ENCODE data around the gene RAP2A. TPM values are rescaled to one million over a fixed set of nuclear protein-coding genes. Genes with fewer than 3 reads are reported as not detected.

Gene RAP2A
- total and polyA plus RNA-seq, 11 donors, result 3.9 to 34.8 (median 23.2) TPM

DNA sequence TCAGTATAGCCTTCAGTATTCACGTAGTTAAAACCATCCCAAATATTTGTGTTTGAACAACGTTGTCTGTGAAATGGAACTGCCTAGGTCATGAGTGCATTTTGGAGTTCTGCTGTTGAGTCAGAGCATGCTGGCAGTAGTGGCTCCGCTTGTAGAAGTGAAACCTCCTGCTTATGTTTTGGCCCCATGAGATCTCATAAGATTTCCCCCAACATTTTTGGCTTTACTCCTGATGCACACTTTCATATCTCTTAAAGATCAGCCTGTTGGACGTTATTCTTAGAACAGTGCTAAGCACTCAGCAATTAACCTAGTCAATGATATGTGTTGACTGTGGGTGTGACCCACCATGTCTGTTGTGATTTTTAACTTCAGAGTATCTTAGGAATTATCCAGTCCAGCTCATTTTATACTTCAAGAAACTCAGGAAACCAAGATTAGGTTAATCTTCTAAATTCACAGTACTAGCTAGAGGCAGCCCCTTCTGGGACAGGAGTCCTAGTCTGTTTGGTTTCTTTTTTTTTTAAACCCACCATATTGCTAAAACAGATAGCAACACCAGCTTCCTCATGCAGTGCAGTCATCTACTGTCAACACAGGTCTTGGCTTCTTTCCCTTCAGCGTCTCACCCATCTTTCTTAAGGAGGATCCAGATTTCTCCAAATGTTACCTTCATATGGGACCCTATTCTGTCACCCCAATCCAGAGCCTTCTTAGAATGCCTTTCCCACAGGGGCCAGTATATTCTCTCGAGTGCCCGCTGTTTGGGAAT lies 26.2 kb downstream of the RAP2A start:
- peak in 2 of 4 donors; percentile 58 to 69 for ATAC-seq
- no peak for DNase-seq
- Histone ChIP-seq H3K9me3 (peaks cover 0 to 6% (median 0%) of the 10 kb centered on the region in 12 donors), H3K27ac (peak overlapping the region in 4 of 12 donors; percentile 12 to 40 (median 17)), H3K4me3 (peak overlapping the region in 1 of 12 donors; percentile 5), H3K27me3 (no peaks in the 10 kb centered on the region), H3K4me1 (peaks cover 0 to 38% (median 24%) of the 10 kb centered on the region in 12 donors), H3K36me3 (peaks cover 0 to 18% (median 13%) of the 10 kb centered on the region in 9 donors)
- intact Hi-C loops (cut with DNase I), result no loop called here
- 44 to 49% (median 48%) methylated on average over 7 of the region's 7 CpGs for WGBS, 4 donors
- TF ChIP-seq POLR2A (IDR thresholded peaks at IDR 0.05), result no peak
- TF ChIP-seq, protein P1, sequence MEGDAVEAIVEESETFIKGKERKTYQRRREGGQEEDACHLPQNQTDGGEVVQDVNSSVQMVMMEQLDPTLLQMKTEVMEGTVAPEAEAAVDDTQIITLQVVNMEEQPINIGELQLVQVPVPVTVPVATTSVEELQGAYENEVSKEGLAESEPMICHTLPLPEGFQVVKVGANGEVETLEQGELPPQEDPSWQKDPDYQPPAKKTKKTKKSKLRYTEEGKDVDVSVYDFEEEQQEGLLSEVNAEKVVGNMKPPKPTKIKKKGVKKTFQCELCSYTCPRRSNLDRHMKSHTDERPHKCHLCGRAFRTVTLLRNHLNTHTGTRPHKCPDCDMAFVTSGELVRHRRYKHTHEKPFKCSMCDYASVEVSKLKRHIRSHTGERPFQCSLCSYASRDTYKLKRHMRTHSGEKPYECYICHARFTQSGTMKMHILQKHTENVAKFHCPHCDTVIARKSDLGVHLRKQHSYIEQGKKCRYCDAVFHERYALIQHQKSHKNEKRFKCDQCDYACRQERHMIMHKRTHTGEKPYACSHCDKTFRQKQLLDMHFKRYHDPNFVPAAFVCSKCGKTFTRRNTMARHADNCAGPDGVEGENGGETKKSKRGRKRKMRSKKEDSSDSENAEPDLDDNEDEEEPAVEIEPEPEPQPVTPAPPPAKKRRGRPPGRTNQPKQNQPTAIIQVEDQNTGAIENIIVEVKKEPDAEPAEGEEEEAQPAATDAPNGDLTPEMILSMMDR (IDR thresholded peaks at IDR 0.05), result no peak

DNA sequence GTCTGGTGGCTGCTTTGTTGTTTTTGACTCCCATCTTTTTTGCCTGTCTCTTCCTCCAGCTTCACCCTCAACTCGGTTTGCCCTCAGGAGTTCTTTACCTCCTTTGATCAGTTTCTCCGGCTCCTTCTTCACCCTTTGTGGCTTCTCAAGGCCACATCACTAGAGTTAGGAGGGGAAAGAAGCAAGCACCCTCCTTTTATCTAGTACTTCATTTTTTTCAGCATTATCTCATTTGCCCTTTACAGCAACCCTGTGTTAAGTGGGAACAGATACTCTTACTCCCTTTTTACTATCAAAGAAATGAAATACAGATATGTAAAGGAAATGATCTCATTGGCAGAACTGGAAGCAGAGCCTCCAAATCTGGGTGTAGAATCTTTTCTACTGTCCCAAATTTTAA lies 26.9 kb downstream of the RAP2A start:
- TF ChIP-seq, protein P1 (IDR thresholded peaks at IDR 0.05), result no peak
- no peak for ATAC-seq
- DNase-seq, result no peak
- intact Hi-C loops (cut with DNase I), result no loop called here
- peak overlapping the region in 2 of 12 donors; percentile 19 to 40 for H3K27ac ChIP-seq
- WGBS, 4 donors, result 73 to 84% (median 75%) methylated on average over 2 of the region's 2 CpGs
- H3K4me1 ChIP-seq, result peaks cover 0 to 38% (median 24%) of the 10 kb centered on the region in 12 donors
- H3K4me3 ChIP-seq, result no peak overlapping the region
- H3K27me3 ChIP-seq, result no peaks in the 10 kb centered on the region
- H3K9me3 ChIP-seq, result no peaks in the 10 kb centered on the region
- H3K36me3 ChIP-seq, result peaks cover 0 to 25% (median 19%) of the 10 kb centered on the region in 9 donors

DNA sequence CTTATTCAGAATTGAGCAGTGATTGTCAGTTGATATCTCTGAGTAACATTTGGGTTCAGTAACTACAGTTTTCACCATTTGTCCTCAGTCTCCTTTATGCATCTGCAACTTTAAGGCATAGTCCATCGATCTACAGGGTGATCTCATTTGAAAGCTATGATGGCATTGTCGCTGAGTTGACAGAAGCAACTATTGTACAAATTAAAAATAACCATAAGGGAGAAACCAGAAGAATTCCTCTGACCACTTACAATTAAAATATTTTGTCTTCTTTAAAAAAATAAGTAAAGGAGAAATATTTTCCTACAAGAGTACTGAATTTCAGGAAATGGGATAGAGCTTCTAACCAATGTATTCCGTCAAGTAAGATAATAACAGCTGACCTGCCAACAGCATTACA lies 30.6 kb downstream of the RAP2A start:
- intact Hi-C loops (cut with DNase I), result no loop called here
- Histone ChIP-seq H3K36me3 (peaks cover 0 to 25% (median 19%) of the 10 kb centered on the region in 9 donors), H3K27me3 (no peaks in the 10 kb centered on the region), H3K4me1 (peaks cover 0 to 33% (median 21%) of the 10 kb centered on the region in 12 donors), H3K27ac (no peak overlapping the region), H3K9me3 (no peaks in the 10 kb centered on the region), H3K4me3 (no peak overlapping the region)
- ATAC-seq, result no peak
- WGBS, 4 donors, result 46 to 67% (median 53%) methylated on average over 3 of the region's 3 CpGs
- TF ChIP-seq, protein P1 (IDR thresholded peaks at IDR 0.05), result no peak
- no peak for TF ChIP-seq POLR2A (IDR thresholded peaks at IDR 0.05)
- no peak for DNase-seq

GRCh38 chr13:97466722-97467121 lies 32.8 kb downstream of the RAP2A start:
- H3K9me3 ChIP-seq, result no peaks in the 10 kb centered on the region
- H3K36me3 ChIP-seq, result peaks cover 0 to 25% (median 19%) of the 10 kb centered on the region in 9 donors
- ATAC-seq, result no peak
- H3K27me3 ChIP-seq, result no peaks in the 10 kb centered on the region
- no peak overlapping the region for H3K4me3 ChIP-seq
- DNase-seq, result no peak
- H3K4me1 ChIP-seq, result peaks cover 0 to 22% (median 5%) of the 10 kb centered on the region in 12 donors
- WGBS, 4 donors, result 45 to 58% (median 54%) methylated on average over 3 of the region's 3 CpGs
- TF ChIP-seq, protein P1 (IDR thresholded peaks at IDR 0.05), result no peak
- no peak for TF ChIP-seq POLR2A (IDR thresholded peaks at IDR 0.05)
- no peak overlapping the region for H3K27ac ChIP-seq
- intact Hi-C loops (cut with DNase I), result no loop called here
